Measurements from ENCODE around the gene NXPH1. TPM values are rescaled to one million over a fixed set of nuclear protein-coding genes. Genes with fewer than 3 reads are reported as not detected.

The NXPH1 gene
- total RNA-seq, 1 experiment from 2014 or later: 0.59 TPM

DNA sequence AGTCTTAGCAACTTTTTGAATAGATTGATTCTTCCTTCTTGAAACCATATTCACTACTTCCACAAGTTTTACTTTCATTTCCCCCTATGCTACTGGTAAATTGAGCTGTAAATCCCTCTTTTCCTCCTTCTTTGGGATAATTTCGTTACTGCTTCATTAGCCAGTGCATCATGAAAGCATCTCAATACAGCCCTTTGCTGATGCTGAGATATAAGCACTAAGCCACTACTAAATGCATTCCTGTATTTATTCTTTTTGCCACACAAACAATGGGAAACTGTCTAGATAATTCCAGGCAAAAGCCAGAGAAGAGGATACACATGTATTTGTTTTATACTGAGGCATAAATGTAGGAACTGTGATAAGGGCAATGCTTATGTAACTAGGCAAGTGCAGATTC, 313.9 kb downstream of the NXPH1 start:
- Mint-ChIP-seq H3K9me3 (no peaks in the 10 kb centered on the region), H3K27me3 (ENCODE audit: low read depth) (no peaks in the 10 kb centered on the region), H3K4me3 (no peak overlapping the region), H3K36me3 (no peaks in the 10 kb centered on the region), H3K27ac (no peak overlapping the region), H3K4me1 (peaks cover 12% of the 10 kb centered on the region)
- ChIA-PET POLR2A (no interaction called here), CTCF (no interaction called here)
- DNase-seq (ENCODE audit: low spot score) (no peak), ATAC-seq (no peak)
- TF ChIP-seq ZNF396 (CRISPR knock-in tag; IDR thresholded peaks at IDR 0.05; ENCODE audit: borderline replicate concordance) (no peak), SOX15 (CRISPR knock-in tag; IDR thresholded peaks at IDR 0.05) (no peak), PREB (CRISPR knock-in tag; IDR thresholded peaks at IDR 0.05; ENCODE audit: borderline replicate concordance) (no peak), SP1 (CRISPR knock-in tag; conservative IDR thresholded peaks at IDR 0.05) (no peak)

DNA sequence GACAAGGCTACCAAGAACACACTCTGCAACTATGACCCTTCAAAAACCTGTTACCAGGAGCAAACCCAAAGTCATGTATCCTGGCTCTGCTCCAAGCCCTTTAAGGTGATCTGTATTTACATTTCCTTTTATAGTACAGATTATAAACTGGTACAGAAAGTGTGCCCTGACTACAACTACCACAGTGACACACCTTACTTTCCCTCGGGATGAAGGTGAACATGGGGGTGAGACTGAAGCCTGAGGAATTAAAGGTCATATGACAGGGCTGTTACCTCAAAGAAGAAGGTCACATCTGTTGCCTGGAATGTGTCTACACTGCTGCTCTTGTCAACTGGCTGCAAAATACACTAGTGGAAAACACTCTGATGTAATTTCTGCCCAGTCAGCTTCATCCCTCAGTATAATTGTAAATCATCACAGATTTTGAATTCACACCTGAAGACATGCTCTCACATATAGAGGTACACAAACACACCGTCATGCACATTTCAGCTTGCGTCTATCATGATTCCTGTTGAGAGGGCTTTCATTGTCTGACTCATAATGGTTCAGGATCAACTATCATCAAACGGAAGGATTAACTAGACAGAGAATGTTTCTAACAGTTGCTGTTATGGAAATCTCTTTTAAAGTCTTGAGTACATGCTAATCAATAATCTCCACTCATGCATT, 318.3 kb downstream of the NXPH1 start:
- H3K27me3 Mint-ChIP-seq (ENCODE audit: low read depth): no peaks in the 10 kb centered on the region
- H3K4me3 Mint-ChIP-seq: no peak overlapping the region
- no peaks in the 10 kb centered on the region for H3K9me3 Mint-ChIP-seq
- no peak overlapping the region for H3K27ac Mint-ChIP-seq
- ChIA-PET POLR2A (no interaction called here), CTCF (no interaction called here)
- no peaks in the 10 kb centered on the region for H3K36me3 Mint-ChIP-seq
- DNase-seq (ENCODE audit: low spot score) (no peak), ATAC-seq (no peak)
- peaks cover 12% of the 10 kb centered on the region for H3K4me1 Mint-ChIP-seq
- TF ChIP-seq, protein P1, sequence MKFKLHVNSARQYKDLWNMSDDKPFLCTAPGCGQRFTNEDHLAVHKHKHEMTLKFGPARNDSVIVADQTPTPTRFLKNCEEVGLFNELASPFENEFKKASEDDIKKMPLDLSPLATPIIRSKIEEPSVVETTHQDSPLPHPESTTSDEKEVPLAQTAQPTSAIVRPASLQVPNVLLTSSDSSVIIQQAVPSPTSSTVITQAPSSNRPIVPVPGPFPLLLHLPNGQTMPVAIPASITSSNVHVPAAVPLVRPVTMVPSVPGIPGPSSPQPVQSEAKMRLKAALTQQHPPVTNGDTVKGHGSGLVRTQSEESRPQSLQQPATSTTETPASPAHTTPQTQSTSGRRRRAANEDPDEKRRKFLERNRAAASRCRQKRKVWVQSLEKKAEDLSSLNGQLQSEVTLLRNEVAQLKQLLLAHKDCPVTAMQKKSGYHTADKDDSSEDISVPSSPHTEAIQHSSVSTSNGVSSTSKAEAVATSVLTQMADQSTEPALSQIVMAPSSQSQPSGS (CRISPR knock-in tag; IDR thresholded peaks at IDR 0.05; ENCODE audit: borderline replicate concordance, low read depth): no peak
- TF ChIP-seq, protein P2, sequence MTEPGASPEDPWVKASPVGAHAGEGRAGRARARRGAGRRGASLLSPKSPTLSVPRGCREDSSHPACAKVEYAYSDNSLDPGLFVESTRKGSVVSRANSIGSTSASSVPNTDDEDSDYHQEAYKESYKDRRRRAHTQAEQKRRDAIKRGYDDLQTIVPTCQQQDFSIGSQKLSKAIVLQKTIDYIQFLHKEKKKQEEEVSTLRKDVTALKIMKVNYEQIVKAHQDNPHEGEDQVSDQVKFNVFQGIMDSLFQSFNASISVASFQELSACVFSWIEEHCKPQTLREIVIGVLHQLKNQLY (CRISPR knock-in tag; IDR thresholded peaks at IDR 0.05): no peak
- TF ChIP-seq ZNF423 (CRISPR knock-in tag; IDR thresholded peaks at IDR 0.05) (no peak), ERG (CRISPR knock-in tag; IDR thresholded peaks at IDR 0.05) (no peak), TEAD1 (CRISPR knock-in tag; IDR thresholded peaks at IDR 0.05) (no peak), ATF1 (CRISPR knock-in tag; IDR thresholded peaks at IDR 0.05) (no peak), NFYB (CRISPR knock-in tag; conservative IDR thresholded peaks at IDR 0.05; ENCODE audit: low read depth) (no peak), NR2C2 (CRISPR knock-in tag; IDR thresholded peaks at IDR 0.05) (no peak), ZNF425 (CRISPR knock-in tag; conservative IDR thresholded peaks at IDR 0.05) (no peak), CTCF (IDR thresholded peaks at IDR 0.05) (no peak), ESRRA (CRISPR knock-in tag; IDR thresholded peaks at IDR 0.05; ENCODE audit: borderline replicate concordance) (no peak), SMAD4 (CRISPR knock-in tag; IDR thresholded peaks at IDR 0.05) (no peak), FOXK1 (CRISPR knock-in tag; IDR thresholded peaks at IDR 0.05) (no peak), ZNF219 (CRISPR knock-in tag; IDR thresholded peaks at IDR 0.05; ENCODE audit: borderline replicate concordance) (no peak), OVOL2 (CRISPR knock-in tag; IDR thresholded peaks at IDR 0.05; ENCODE audit: borderline replicate concordance) (no peak), GTF2I (CRISPR knock-in tag; conservative IDR thresholded peaks at IDR 0.05) (no peak)
- TF ChIP-seq, protein P3, sequence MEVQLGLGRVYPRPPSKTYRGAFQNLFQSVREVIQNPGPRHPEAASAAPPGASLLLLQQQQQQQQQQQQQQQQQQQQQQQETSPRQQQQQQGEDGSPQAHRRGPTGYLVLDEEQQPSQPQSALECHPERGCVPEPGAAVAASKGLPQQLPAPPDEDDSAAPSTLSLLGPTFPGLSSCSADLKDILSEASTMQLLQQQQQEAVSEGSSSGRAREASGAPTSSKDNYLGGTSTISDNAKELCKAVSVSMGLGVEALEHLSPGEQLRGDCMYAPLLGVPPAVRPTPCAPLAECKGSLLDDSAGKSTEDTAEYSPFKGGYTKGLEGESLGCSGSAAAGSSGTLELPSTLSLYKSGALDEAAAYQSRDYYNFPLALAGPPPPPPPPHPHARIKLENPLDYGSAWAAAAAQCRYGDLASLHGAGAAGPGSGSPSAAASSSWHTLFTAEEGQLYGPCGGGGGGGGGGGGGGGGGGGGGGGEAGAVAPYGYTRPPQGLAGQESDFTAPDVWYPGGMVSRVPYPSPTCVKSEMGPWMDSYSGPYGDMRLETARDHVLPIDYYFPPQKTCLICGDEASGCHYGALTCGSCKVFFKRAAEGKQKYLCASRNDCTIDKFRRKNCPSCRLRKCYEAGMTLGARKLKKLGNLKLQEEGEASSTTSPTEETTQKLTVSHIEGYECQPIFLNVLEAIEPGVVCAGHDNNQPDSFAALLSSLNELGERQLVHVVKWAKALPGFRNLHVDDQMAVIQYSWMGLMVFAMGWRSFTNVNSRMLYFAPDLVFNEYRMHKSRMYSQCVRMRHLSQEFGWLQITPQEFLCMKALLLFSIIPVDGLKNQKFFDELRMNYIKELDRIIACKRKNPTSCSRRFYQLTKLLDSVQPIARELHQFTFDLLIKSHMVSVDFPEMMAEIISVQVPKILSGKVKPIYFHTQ (CRISPR knock-in tag; IDR thresholded peaks at IDR 0.05): no peak

Measured in WTC11 (cell line).